ENCODE data around the gene LIN37. TPM values are rescaled to one million over a fixed set of nuclear protein-coding genes. Genes with fewer than 3 reads are reported as not detected.

The LIN37 gene
- total RNA-seq, 1 donor from 2014 or later: 12.3 TPM

DNA sequence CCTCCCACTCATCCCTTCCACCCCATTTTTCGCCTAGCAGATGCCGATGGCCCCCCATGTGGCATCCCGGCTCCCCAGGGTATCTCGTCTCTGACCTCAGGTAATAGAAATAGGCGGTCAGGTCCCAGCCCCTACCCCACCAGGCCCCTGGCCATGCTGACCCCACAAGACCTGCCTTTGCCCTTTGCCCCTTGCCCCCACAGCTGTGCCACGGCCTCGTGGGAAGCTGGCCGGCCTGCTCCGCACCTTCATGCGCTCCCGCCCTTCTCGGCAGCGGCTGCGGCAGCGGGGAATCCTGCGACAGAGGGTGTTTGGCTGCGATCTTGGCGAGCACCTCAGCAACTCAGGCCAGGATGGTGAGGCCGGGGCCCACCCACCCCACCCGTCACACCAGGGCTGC, 32.3 kb downstream of the LIN37 start:
- intact Hi-C loops (cut with DNase I): no loop called here

DNA sequence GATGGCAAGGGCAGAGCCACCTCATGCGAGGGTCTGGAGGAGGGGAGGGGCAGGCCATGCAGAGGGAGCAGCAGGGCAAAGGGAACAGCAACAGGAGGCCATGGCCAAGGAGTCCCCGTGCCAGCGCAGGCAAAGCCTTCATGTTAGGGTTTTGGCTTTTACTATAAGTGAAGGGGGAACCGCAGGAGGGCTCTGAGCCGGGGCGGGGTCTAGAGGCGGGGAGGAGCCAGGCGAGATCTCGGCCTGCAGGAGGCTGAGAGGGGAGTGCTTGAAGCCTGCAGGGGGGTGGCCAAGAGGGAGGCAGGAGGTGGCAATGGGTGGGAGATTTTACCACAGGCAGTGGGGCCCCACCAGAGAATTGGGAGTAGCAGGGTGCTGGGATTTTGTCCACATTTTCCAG, 33.3 kb downstream of the LIN37 start:
- DNase-seq (ENCODE audit: low spot score) (no peak), ATAC-seq (no peak)
- intact Hi-C loops (cut with DNase I): no loop called here

More for the DNA sequence above, 32.3 kb downstream of the LIN37 start:
- DNase-seq (ENCODE audit: low spot score): no peak
- no peak for ATAC-seq

DNA sequence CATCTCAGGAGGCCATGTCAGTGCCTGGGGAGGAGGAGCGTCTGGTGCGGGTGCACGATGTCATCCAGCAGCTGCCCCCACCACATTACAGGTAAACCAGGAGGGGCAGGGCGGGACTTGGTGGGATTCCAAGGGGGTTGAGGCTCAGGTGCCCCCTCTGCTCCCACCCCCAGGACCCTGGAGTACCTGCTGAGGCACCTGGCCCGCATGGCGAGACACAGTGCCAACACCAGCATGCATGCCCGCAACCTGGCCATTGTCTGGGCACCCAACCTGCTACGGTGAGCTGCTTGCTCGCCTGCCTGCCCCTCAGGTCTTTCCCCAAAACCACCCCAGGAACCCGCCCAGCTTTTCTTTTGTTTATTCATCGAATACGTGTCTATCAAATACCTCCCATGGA, 34.2 kb downstream of the LIN37 start:
- intact Hi-C loops (cut with DNase I): no loop called here

DNA sequence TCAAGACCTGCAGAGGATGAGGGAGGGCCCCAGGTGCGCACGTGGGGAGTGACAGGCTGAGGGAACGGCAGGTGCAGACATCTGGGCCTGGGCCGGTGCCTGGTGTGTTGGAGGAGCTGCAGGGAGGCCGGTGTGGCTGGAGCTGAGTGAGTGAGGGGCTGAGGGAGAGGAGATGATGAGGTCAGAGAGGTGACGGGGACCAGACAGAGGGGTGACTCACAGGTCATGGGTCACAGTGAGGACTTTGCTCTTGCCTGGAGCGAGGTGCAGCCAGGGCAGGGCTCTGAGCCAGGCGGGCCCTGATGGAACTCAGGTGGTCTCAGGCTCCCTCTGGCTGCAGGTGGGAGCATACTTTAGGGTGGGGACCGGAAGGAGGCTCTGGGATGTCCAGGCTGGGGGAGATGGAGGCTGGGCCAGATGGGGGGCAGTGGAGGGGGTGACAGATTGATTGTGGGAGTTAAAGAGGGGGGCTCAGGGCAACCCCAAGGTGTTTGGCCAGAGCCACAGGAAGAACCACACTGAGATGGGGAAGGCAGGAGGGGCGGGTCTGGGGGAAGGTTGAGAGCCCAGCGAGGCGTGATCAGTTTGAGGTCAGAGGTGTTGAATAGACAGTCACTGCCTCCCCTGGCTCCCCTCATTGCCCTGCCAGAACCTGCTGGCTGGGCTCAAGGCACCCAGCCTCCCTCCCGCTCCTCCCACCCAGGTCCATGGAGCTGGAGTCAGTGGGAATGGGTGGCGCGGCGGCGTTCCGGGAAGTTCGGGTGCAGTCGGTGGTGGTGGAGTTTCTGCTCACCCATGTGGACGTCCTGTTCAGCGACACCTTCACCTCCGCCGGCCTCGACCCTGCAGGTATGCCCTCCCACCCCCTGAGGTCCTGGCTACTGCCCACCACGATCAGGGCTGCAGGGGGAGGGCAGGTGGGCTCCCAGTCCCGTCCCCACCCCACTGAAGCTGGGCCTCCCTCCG, 35.4 kb downstream of the LIN37 start:
- ATAC-seq (no peak), DNase-seq (ENCODE audit: low spot score) (no peak)
- intact Hi-C loops (cut with DNase I): no loop called here

More for the DNA sequence above, 34.2 kb downstream of the LIN37 start:
- ATAC-seq (no peak), DNase-seq (ENCODE audit: low spot score) (no peak)

DNA sequence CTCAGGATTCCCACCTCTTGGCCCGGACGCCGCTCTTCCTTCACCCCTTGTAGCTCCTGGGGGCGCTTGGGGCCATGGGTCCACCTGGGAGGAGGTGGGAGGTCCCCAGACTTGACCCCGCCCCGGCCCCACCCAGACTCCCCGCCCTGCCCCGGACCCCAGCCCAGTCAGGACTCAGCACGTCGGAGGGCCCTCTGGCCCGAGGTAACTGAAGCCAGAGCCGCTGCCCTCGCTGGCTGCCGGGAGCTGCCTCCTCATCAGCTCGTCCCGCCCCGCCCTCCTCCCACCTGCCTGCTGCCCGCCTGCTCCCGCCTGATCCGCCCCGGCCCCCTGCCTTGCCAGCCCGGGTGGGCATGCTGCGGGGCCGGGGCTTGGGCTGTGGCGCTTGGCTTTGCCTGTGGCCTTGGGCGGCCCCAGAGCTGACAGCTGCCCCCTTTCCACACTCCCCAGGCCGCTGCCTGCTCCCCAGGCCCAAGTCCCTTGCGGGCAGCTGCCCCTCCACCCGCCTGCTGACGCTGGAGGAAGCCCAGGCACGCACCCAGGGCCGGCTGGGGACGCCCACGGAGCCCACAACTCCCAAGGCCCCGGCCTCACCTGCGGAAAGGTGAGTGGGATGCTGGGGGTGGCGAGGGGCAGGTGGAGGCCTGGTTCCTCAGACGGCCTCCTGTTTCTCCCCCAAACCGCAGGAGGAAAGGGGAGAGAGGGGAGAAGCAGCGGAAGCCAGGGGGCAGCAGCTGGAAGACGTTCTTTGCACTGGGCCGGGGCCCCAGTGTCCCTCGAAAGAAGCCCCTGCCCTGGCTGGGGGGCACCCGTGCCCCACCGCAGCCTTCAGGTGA, 36.3 kb downstream of the LIN37 start:
- DNase-seq (ENCODE audit: low spot score): no peak
- intact Hi-C loops (cut with DNase I): no loop called here
- ATAC-seq: no peak

DNA sequence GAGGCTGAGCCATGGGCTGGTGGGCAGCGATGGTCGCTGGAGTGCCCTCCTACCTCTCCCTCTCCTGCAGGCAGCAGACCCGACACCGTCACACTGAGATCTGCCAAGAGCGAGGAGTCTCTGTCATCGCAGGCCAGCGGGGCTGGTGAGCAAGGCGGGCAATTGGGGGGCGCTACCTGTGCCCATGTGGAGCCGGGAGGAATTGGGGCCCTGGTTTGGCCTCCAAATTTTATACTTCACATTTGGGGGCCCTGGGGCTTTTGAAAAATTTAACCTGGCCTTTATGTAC, 36.9 kb downstream of the LIN37 start:
- ATAC-seq (no peak), DNase-seq (ENCODE audit: low spot score) (no peak)
- intact Hi-C loops (cut with DNase I): no loop called here

DNA sequence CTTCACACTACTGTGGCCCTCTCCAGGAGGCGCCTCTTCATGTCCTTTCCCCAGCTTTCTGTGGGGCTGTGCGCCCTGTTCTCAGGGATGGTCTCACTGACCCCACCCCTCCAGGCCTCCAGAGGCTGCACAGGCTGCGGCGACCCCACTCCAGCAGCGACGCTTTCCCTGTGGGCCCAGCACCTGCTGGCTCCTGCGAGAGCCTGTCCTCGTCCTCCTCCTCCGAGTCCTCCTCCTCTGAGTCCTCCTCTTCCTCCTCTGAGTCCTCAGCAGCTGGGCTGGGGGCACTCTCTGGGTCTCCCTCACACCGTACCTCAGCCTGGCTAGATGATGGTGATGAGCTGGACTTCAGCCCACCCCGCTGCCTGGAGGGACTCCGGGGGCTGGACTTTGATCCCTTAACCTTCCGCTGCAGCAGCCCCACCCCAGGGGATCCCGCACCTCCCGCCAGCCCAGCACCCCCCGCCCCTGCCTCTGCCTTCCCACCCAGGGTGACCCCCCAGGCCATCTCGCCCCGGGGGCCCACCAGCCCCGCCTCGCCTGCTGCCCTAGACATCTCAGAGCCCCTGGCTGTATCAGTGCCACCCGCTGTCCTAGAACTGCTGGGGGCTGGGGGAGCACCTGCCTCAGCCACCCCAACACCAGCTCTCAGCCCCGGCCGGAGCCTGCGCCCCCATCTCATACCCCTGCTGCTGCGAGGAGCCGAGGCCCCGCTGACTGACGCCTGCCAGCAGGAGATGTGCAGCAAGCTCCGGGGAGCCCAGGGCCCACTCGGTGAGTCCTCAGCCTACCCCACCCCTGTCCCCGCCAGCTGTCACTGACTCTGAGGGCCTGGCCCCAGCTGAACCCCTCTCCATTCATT, 38.2 kb downstream of the LIN37 start:
- DNase-seq (ENCODE audit: low spot score) (no peak), ATAC-seq (no peak)
- intact Hi-C loops (cut with DNase I): no loop called here

DNA sequence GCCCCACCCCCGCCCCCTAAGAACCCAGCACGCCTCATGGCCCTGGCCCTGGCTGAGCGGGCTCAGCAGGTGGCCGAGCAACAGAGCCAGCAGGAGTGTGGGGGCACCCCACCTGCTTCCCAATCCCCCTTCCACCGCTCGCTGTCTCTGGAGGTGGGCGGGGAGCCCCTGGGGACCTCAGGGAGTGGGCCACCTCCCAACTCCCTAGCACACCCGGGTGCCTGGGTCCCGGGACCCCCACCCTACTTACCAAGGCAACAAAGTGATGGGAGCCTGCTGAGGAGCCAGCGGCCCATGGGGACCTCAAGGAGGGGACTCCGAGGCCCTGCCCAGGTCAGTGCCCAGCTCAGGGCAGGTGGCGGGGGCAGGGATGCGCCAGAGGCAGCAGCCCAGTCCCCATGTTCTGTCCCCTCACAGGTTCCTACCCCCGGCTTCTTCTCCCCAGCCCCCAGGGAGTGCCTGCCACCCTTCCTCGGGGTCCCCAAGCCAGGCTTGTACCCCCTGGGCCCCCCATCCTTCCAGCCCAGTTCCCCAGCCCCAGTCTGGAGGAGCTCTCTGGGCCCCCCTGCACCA, 38.9 kb downstream of the LIN37 start:
- intact Hi-C loops (cut with DNase I): no loop called here
- DNase-seq (ENCODE audit: low spot score): no peak
- no peak for ATAC-seq

DNA sequence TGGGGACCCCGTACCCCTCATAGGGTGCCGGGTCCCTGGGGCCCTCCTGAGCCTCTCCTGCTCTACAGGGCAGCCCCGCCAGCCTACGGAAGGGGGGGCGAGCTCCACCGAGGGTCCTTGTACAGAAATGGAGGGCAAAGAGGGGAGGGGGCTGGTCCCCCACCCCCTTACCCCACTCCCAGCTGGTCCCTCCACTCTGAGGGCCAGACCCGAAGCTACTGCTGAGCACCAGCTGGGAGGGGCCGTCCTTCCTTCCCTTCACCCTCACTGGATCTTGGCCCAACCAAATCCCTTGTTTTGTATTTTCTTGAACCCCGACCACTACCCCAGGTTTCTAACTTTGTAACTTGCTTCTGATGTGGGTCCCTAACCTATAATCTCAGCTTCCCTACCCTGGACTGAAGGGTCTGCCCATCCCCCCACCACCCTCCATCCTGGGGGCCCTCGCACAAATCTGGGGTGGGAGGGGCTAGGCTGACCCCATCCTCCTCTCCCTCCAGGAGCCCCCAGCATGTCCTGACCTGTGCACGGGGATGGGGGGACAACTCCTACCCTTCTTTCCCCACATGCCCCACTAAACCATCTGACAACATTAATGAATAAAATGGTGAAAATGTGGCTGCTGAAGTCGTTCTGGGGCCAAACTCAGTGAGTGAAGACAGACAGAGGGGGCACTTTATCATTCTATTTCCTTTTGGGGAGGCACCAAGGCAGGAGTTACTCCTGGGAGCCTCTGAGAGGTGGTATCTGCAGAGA, 40.0 kb downstream of the LIN37 start:
- DNase-seq (ENCODE audit: low spot score) (no peak), ATAC-seq (no peak)
- intact Hi-C loops (cut with DNase I): no loop called here

DNA sequence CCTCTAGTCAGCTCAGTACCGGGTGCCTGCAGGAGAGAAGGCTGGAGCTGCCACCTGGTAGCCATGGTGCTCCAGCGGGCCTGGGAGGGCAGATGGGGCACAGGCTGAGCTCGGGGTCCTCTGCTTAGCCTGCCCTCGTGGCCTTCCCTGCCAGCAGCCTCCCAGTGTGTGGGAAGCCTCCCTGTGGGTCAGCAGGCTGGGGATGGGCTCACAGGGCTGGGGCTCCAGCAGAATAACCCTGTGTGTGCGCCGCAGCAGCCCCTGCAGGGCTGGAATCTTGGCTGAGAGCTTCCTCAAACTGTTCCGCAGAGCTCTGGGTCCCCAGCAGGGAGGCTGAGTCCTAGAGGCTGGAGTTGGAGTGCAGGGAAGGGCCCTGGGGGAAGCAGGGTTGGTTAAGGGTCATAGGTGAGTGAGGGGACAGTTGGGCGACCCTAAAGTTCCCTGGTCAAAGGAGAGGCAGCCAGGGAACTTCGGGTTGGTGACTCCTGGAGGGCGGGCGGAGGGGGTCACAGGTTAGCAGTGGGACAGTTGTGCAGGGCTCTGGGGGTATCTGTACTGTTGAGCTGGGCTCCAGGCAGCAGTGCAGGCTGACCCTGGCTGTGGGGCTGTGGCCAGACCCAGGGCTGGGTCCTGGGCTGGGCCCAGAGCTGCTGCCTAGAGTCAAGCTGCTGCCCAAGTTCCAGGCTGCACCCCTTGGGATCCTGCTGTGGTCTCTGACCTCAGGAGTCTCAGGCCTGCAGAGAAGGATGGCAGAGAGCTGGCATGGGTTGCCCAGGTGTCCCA, 41.0 kb downstream of the LIN37 start:
- ATAC-seq (no peak), DNase-seq (ENCODE audit: low spot score) (no peak)
- intact Hi-C loops (cut with DNase I): no loop called here

DNA sequence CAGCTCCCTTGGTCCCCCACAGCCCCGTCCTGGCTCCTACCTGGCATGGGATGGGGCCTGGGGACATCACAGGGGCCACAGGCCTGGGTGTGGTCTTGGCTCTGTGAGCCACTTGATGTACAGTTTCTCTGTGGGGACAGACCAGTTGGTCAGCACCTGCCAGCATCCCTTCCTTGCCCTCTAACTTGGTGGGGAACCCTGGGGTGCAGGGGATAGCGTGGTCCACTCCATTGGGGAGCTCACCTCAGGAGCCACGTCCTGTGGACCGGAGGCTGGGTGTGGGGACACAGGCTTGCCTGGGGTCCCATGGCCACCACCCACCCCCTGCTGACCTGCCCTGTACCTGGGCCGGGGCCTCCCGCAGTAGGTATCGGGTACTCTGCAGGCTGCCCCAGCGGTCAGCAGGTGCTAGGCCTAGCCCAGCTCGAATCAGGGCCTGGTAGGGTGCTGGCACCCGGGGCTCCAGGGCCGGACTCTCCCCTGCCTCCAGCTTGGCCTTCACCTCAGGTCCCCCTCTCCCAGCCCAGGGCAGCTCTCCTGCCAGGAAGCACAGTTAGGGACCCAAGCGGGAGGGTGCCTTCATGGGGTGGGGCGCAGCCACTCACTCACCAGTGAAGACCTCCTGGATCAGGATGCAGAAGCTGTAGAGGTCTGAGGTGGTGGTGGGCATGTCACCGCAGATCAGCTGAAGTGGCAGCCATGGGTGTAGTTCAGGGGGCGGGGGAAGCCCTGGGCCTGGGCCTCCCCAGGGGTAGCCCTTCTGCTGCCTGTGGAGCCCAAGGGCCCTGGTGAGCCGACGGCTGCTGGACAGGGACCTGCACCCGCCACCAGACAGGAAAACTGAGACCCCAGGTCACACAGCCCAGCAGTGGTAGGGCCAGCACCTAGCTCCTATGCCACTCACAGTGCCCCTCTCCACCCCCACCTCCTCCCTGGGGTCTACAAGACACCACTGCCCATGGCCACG, 41.9 kb downstream of the LIN37 start:
- intact Hi-C loops (cut with DNase I): no loop called here
- DNase-seq (ENCODE audit: low spot score) (no peak), ATAC-seq (no peak)

DNA sequence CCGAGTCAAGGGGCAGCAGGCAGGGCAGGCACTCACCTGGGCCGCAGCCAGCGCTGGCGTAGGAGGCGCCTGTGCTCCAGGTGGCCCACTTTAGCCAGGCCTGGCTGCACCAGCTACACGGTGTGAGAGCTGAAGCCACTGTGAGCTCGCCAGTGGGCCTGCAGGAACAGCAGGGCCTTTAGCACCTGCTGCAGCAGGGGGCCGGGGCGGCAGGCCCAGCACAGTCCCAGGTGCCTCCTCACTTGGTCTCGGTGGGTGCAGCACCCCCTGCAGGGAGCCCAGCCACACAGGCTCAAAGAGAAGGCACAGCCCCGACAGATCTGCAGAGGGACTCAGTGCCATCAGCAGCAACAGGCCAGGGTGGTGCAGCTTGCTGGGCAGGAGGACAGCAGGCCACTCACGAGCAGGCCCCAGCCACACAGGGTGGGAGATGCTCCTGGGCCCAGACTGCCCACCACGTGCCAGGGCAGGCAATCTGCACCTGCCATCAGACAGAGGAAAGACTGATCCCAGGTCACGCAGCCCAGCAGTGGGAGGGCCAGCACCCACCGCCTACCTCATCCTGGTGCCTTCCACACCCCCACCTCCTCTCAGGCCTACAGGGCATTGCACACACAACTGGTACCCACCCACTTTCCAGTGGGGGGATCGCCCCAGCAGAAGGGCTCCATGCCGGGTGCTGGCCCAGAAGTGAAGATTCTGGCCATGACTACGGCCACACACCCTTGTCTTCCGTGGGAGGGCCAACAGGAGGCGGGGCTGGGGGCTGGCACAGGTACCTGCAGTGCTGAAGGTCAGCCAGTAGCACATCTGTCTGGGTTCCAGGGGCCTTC, 42.8 kb downstream of the LIN37 start:
- DNase-seq (ENCODE audit: low spot score) (no peak), ATAC-seq (no peak)
- intact Hi-C loops (cut with DNase I): no loop called here

DNA sequence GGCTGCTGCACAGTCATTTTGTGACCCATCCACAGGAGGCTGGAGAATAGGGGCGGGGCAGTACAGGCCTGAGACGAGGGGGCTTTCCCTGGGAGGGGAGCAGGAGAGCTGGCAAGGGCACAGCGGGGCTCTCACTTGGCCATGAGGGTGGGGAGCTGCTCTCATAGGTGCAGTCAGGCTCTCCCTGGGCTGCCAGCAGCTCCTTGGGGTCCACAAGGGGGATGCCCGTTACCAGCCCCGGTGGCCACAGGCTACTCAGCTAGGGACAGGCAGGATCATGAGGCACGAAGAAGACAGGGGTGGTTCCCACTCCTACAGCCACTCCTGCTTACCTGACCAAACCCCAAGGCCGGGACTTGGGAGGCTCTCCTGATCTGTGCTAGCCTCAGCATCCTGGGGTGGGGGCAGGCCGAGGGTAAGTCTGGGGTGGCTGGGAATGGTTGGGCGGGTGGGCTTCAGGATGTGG, 43.5 kb downstream of the LIN37 start:
- ATAC-seq (no peak), DNase-seq (ENCODE audit: low spot score) (no peak)
- intact Hi-C loops (cut with DNase I): no loop called here

DNA sequence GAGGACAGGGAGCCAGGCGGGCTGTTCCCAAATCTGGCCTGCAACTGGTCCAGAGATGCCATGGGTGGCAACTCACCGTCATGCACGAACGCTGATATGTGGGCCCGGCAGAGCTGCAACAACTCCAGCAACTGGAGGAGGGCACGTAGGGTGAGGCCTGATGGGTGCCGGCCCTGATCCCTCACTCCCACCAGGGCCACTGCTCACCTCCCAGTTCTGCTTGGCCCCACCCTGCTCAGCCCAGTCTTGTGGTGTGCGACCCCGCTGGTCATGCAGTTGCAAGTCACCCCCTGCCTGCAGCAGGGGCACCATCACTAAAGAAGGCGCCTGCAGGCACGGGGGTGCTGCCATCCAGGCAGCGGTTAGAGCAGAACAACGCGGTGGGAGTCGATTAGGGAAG, 43.9 kb downstream of the LIN37 start:
- intact Hi-C loops (cut with DNase I): no loop called here

DNA sequence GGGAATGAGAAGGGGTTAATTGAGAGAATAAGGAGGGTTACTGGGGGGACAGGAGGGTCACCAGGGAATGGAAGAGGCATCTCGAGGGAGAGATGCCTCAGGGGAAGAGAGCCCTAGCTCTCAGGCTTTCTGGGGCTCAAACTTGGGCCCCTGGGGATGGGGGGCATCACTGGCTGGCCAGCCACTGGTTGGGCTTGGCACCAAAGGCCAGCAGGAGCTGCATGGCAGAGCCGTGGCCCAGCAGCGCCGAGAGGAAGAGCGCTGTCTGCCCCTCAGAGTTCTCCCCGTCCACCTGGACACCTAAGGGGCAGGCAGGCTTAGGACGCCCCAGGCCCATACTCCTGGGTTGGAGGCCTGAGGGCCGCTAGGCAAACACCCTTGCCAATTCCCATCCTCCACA, 44.5 kb downstream of the LIN37 start:
- no peak for DNase-seq (ENCODE audit: low spot score)
- no peak for ATAC-seq
- intact Hi-C loops (cut with DNase I): no loop called here

More for the DNA sequence above, 43.9 kb downstream of the LIN37 start:
- DNase-seq (ENCODE audit: low spot score) (no peak), ATAC-seq (no peak)

Measured in sciatic nerve (tissue), 2 donors.